Spleen (tissue), 11 donors: Measurements from ENCODE around the gene EVL. TPM values are rescaled to one million over a fixed set of nuclear protein-coding genes. Genes with fewer than 3 reads are reported as not detected.
A peak's percentile ranks its signal among the peaks of the same experiment; 100 is the strongest.

ENCODE experiments used
- DNase-seq: peaks from one replicate; pipeline ENCODE4 v3.0.0-alpha.2; 2020
- H3K27ac ChIP-seq, 8 donors: fragments of 200-600 bp; sonication (generic) in 7 of 8; 1 replicate in 4 of 8; 2 replicates in 4 of 8; pipeline versions ENCODE4 v1.5.0 to v1.8.0; 2016 to 2021; ENCODE audit warnings: inconsistent platforms in 4 of 8, mild to moderate bottlenecking in 4 of 8, moderate library complexity in 1 of 8
- H3K27me3 ChIP-seq, 7 donors: fragments of 200-600 bp; sonication (generic) in 6 of 7; replicated peaks in 1 of 7; 1 replicate in 4 of 7; 2 replicates in 3 of 7; pipeline versions ENCODE4 v1.5.0 to v1.8.0; 2016 to 2021; ENCODE audit warnings: inconsistent platforms in 3 of 7, mild to moderate bottlenecking in 1 of 7
- H3K36me3 ChIP-seq, 6 donors: fragments of 200-600 bp; sonication (generic) in 5 of 6; 1 replicate in 4 of 6; 2 replicates in 2 of 6; pipeline versions ENCODE4 v1.5.0 to v1.8.0; 2016 to 2021; ENCODE audit warnings: inconsistent platforms in 2 of 6
- H3K4me1 ChIP-seq, 6 donors: fragments of 200-600 bp; sonication (generic) in 5 of 6; 1 replicate in 3 of 6; 2 replicates in 3 of 6; pipeline versions ENCODE4 v1.5.0 to v1.8.0; 2016 to 2021; ENCODE audit warnings: inconsistent platforms in 3 of 6
- H3K4me3 ChIP-seq, 8 donors: fragments of 200-600 bp; sonication (generic) in 7 of 8; 1 replicate in 4 of 8; 2 replicates in 4 of 8; pipeline versions ENCODE4 v1.5.0 to v1.8.0; 2016 to 2021; ENCODE audit warnings: inconsistent platforms in 4 of 8, mild to moderate bottlenecking in 4 of 8, moderate library complexity in 2 of 8
- H3K9me3 ChIP-seq, 8 donors: fragments of 200-600 bp; sonication (generic) in 7 of 8; 1 replicate in 4 of 8; 2 replicates in 4 of 8; pipeline versions ENCODE4 v1.5.0 to v1.8.0; 2016 to 2021; ENCODE audit warnings: inconsistent platforms in 4 of 8
- CTCF ChIP-seq, 11 experiments: fragments of 200-600 bp in 7 of 11; fragments of 450-650 bp in 4 of 11; sonication (generic) in 4 of 11; IDR thresholded peaks in 8 of 11; conservative IDR thresholded peaks in 3 of 11; 1 replicate in 7 of 11; 2 replicates in 4 of 11; pipeline versions ENCODE4 v1.4.0 to v1.8.0; 2016 to 2021; ENCODE audit warnings: antibody characterized with exemption in 11 of 11, inconsistent platforms in 4 of 11, mild to moderate bottlenecking in 1 of 11
- POLR2A ChIP-seq, 3 donors: fragments of 450-650 bp; IDR thresholded peaks; one replicate each; pipeline ENCODE4 v1.5.1; 2017; ENCODE audit warnings: antibody characterized with exemption in 3 of 3, mild to moderate bottlenecking in 1 of 3
- POLR2AphosphoS5 ChIP-seq, 3 donors: sonication (generic); formaldehyde crosslinking; IDR thresholded peaks; one replicate each; pipeline ENCODE4 v1.5.1; 2017; ENCODE audit warnings: antibody characterized with exemption in 3 of 3
- WGBS, 5 donors: extraction: QIAGEN DNeasy Blood & Tissue Kit in 3 of 5; methylation state at CpG; one replicate each; pipeline versions ENCODE4 v1.1.5 to v1.1.7; 2013 to 2018; 5-methylcytosine and 5-hydroxymethylcytosine counted together
- intact Hi-C: fragments of 100-400 bp; cut with DNase I; formaldehyde crosslinking; loops from one replicate; pipeline ENCODE4 v1.15.0; 2023; ENCODE audit warnings: low total_unique reads
- microRNA-seq, 3 donors: library from miRNA; unstranded; fragments of <30 nt; microRNA quantifications; one replicate each; pipeline versions ENCODE4 to v1.1.0, GENCODE V29; 2019 to 2020
- polyA plus RNA-seq, 3 donors: library from polyadenylated mRNA; stranded (reverse); fragments of 200-250 nt; gene quantifications; one replicate each; pipeline ENCODE4 v1.2.1, GENCODE V29; 2013
- small RNA-seq, 4 donors: library from RNA; depleted of rRNA; stranded (forward); fragments of <200 nt; gene quantifications; one replicate each; pipeline ENCODE3, GENCODE V24; 2016
- total RNA-seq, 7 donors: library from RNA; depleted of rRNA in 3 of 7; stranded (reverse); fragments of >200 nt in 3 of 7; fragmentation: NEBNext Ultra II Directional in 4 of 7; extraction: Animal tissue kit (Norgen Biotek cat#: 25700) in 4 of 7; gene quantifications; one replicate each; pipeline versions ENCODE4 v1.1.0 to v1.2.1, GENCODE V29; 2016 to 2021
- donor health status: healthy with polysubstance abuse.
- donor health status: DM: no; HTN: no; CAD: no; lungs with moderate emphysema.
- donor health status: DM: no; HTN: no; CAD: no.
- donor health status: Bipolar disorder and iron deficiency.
- donor health status: healthy.
- donor health status: DM: no; HTN: no; CAD: no.
- donor health status: DM: yes; HTN: yes; CAD: no.

Gene EVL
- total and polyA plus RNA-seq, 10 donors = 169 to 336 (median 271) TPM

- WGBS, 5 donors = 46 to 66% (median 54%) methylated on average over 18 to 21 of the region's 21 CpGs
- Histone ChIP-seq H3K4me1 (peaks cover 3 to 23% (median 17%) of the 10 kb centered on the region in 6 donors), H3K27ac (peak overlapping the region; percentile 70 to 94 (median 92)), H3K27me3 (no peaks in the 10 kb centered on the region), H3K4me3 (peak overlapping the region in 7 of 8 donors; percentile 17 to 64 (median 32)), H3K36me3 (no peaks in the 10 kb centered on the region), H3K9me3 (no peaks in the 10 kb centered on the region)
- peak; percentile 89 for DNase-seq
- intact Hi-C loops = loop anchor here (5.0 kb wide), 1 partner anchor 210 kb away; no protein-coding TSS in a partner anchor
- TF ChIP-seq POLR2A (IDR thresholded peaks at IDR 0.05) = no peak
Observed at GRCh38 chr14:100192250-100192671, 127.0 kb downstream of the EVL start.

GRCh38 chr14:100192672-100193416, 127.6 kb downstream of the EVL start:
- no peaks in the 10 kb centered on the region for H3K36me3 ChIP-seq
- no peaks in the 10 kb centered on the region for H3K27me3 ChIP-seq
- no peaks in the 10 kb centered on the region for H3K9me3 ChIP-seq
- peak overlapping the region; percentile 10 to 64 (median 32) for H3K4me3 ChIP-seq
- peak overlapping the region; percentile 70 to 94 (median 92) for H3K27ac ChIP-seq
- 1 to 2% (median 1%) methylated on average over 19 to 62 of the region's 62 CpGs for WGBS, 5 donors
- intact Hi-C loops = loop anchor here (5.0 kb wide), 1 partner anchor 211 kb away; no protein-coding TSS in a partner anchor
- peak; percentile 100 for DNase-seq
- H3K4me1 ChIP-seq = peaks cover 3 to 23% (median 17%) of the 10 kb centered on the region in 6 donors
- TF ChIP-seq POLR2AphosphoS5 (IDR thresholded peaks at IDR 0.05) = peak; percentile 84 to 93 (median 87)
- peak; percentile 95 to 100 (median 99) for TF ChIP-seq CTCF (IDR thresholded peaks at IDR 0.05 in 8 of 11, conservative IDR thresholded peaks at IDR 0.05 in 3 of 11)
- no peak for TF ChIP-seq POLR2A (IDR thresholded peaks at IDR 0.05)

Small RNA genes lying within 50 kb of the gene (microRNA-seq; reads per million reads assigned to microRNA genes)
- gene MIR151B (342 to 450 (median 386) reads per million in 3 donors), gene MIR342 (2,934 to 7,690 (median 4,335) reads per million in 3 donors)

Small RNA genes lying within 50 kb of the gene (small RNA-seq; reads per million reads assigned to genes)
- gene MIR151B (4.5 to 9.3 (median 8.9) reads per million in 4 donors), gene MIR342 (214 to 576 (median 240) reads per million in 4 donors)

Other genes starting within 250 kb of the EVL start
- gene DEGS2, start 94.2 kb downstream of the EVL start, total RNA-seq = 1 to 10 TPM in 5 of 7 donors, under 1 TPM in 2; 0.33 to 3.2 (median 1.3) TPM
- 1 to 10 TPM; 1.1 to 2.8 (median 1.5) TPM for gene DEGS2, start 94.2 kb downstream of the EVL start, polyA plus RNA-seq
- 10 to 100 TPM; 53.7 to 64.1 (median 58.3) TPM for gene YY1, start 173.7 kb downstream of the EVL start, total RNA-seq
- 10 to 100 TPM; 28.4 to 34.1 (median 31.0) TPM for gene YY1, start 173.7 kb downstream of the EVL start, polyA plus RNA-seq
- 10 to 100 TPM; 19.6 to 42.7 (median 33.9) TPM for gene SLC25A29, start 241.0 kb downstream of the EVL start, total RNA-seq
- gene SLC25A29, start 241.0 kb downstream of the EVL start, polyA plus RNA-seq = 10 to 100 TPM; 26.2 to 52.9 (median 30.2) TPM